GM19452 (cell line): ENCODE results near the gene PPP1R18.
"Not testable (repeated sequence)": the region's sequence is repeated elsewhere in the genome, so short reads cannot be mapped to it uniquely, and the experiment has no call there.

Experiments used
- ATAC-seq: cut with Tn5 transposase; IDR thresholded peaks from one replicate; pipeline ENCODE4 v1.9.1; 2021; ENCODE audit not compliant: unreplicated experiment

PPP1R18 gene

GRCh38 chr6:30670760-30671527 is 15.5 kb downstream of the PPP1R18 start:
- no peak for ATAC-seq

DNA sequence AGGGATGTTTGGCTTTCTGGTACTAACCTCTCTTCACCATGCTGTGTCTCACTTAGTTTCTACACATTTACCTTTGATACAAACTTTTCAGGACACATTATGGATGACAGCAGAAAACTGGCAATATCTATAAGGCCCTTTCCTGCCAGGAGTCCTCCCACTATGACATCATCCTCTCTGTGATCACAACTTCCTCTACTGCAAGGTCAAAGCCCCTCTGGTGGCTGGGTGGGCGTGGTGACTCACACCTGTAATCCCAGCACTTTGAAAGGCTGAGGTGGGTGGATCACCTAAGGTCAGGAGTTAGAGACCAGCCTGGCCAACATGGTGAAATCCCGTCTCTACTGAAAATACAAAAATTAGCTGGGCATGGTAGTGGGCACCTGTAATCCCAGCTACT is 20.1 kb downstream of the PPP1R18 start:
- ATAC-seq: not testable (repeated sequence)

- ATAC-seq: no peak
Measured at GRCh38 chr6:30664994-30665767, 21.3 kb downstream of the PPP1R18 start.

GRCh38 chr6:30657922-30658321 is 28.5 kb downstream of the PPP1R18 start:
- not testable (repeated sequence) for ATAC-seq

GRCh38 chr6:30657454-30657853 is 29.0 kb downstream of the PPP1R18 start:
- no peak for ATAC-seq

DNA sequence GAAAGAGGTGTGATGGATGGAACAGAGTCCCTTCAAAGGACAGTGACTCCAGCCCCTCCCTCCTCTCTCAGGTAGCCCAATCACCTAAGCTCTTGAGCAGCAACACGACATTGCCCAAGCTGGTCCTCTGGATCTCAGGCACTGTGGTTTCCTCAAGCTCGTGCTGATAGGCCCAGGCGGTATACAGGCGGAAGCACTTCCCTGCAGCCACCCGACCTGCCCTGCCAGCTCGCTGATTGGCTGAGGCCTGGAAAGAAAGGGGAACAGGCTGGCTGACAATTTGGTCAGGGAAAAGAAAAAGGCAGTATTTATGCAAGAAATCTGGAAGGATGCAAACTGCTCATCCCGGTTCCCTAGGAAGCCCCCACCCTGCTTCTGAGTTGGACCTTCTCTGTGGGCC is 29.9 kb downstream of the PPP1R18 start:
- ATAC-seq: no peak

DNA sequence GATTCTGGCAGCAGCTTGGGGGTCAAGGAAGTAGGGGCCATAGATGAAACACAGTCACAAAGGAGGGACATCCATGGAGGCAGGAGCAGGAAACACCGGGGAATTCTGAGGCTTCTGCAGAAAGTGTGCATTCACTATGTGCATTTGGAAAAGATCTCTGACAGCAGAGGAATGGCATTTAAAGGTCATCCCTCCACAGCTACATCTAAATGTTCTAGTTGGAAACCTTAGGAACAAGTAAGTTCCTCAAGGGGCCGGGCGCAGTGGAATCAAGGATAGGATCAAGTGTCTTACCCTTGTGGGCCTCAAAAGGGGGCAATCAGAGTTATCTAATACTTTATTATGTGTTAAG is 30.7 kb downstream of the PPP1R18 start:
- ATAC-seq: no peak

- ATAC-seq: no peak
Measured at GRCh38 chr6:30654798-30655742, 31.4 kb downstream of the PPP1R18 start.

DNA sequence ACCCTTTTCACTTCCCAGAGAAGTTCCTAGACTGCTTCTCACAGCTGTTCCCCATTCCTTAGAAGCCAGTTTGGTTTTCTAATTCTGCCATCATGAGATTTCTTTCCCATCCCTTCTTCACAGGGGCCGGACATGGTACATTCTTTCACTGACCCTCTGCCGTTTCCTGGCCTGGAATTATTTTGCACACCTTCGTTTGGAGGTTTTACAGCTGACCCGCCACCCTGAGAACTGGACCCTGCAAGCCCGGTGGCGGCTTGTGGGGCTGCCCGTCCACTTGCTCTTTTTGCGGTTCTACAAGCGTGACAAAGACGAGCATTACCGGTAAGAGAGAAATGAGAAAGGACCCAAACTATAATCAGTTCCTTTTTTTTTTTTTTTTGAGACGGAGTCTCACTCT is 35.3 kb downstream of the PPP1R18 start:
- no peak for ATAC-seq

GRCh38 chr6:30647242-30648116 is 39.0 kb downstream of the PPP1R18 start:
- ATAC-seq: no peak

DNA sequence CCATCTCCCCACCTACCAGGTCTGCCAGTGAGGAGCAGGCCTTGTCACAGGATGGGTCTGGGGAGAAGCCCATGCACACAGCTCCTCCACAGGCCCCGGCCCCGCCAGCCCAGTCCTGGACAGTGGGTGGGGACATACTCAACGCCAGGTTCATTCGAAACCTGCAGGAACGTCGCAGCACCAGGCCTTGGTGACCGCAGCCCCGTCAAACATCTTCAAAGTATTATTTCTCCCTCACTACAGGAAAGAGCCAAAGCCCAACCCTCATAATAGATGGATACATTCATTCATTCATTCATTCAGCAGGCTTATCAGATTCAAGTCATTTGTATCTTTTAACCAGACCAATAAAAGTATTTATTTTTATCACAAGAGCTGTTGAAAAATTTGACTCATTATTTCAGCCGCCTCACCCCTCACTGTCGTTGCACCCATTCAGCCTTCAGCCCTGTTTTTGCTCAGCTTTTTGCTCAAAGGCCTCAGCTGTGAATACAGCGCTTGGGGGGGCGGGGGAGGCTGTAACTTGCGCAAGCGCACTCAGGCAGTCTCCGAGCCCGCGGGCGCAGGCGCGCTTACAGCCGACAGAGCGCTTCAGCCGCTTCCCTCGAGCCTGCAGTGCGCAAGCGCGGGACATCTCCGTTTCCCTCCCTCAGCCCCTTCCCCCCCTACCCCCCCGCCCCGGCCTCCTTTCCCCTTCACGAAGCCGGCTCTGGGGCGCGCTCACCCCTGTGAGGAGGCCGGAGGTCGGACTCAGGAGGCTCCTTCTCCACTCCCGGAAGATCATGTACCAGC is 39.8 kb downstream of the PPP1R18 start, which contains the start of gene C6orf136:
Gene C6orf136, plus strand, starts transcription at position 684 of the 792 bp plus-strand sequence. Its CDS starts 99 bp downstream, at position 783.
- ATAC-seq: no peak

GRCh38 chr6:30645989-30646388 is 40.5 kb downstream of the PPP1R18 start:
- no peak for ATAC-seq

GRCh38 chr6:30644769-30645168 is 41.7 kb downstream of the PPP1R18 start:
- ATAC-seq: no peak

DNA sequence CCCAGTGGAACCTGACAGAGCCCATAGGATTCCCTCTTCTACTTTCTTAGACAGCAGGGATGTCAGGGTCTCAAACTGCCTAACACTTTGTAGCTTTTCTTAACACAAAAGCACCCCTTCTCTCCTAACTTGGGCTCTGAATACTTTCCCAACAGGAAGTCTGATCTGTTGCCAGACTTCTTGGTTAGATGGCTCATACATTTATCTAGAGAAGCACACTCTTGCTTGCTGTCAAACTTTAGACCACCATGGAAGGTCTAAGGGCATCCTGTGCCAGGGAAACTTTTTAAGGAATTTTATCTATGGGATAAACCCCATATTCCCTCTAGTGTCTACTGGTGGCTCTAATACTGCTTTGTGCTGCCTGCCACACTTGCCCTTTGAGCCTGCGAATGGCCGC is 42.8 kb downstream of the PPP1R18 start:
- no peak for ATAC-seq

DNA sequence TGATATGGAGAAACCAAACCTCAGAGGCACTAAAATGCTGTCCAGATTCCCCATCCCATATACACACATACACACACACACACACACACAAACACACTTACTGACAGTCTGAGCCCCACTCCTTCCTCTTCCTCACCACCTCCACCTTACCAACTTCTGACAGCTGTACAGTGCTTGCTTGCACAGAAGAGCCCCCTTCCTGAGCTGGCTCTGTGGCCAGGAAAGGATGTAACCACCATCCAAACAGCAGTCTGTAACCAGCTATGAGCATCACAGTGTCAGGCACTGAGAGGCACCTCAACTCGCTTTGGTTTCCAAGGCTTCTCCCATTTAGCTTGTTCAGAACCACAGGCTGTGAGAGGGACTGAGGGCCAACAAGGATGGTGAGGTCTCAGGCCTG is 45.4 kb downstream of the PPP1R18 start:
- ATAC-seq: no peak

GRCh38 chr6:30640481-30640880 is 46.0 kb downstream of the PPP1R18 start:
- ATAC-seq: no peak

DNA sequence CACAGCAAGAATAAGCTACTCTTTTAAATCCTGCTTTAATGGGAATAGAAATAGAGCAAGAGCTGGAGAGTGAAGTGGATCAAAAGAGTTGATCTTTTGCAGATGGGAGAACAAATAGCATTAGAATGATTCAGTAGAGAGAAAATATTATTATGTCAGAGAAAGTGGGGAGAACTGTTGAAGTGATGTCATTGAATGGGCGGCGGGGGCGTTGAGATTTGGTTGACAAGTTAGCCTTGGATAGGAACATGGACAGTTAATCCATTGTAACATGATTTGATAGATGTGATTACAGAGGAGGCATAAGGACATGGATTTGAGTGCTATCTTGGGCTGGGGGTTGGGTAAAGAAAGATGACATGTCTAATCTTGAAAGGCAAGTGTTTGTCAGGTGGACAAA is 50.6 kb downstream of the PPP1R18 start:
- ATAC-seq: no peak

DNA sequence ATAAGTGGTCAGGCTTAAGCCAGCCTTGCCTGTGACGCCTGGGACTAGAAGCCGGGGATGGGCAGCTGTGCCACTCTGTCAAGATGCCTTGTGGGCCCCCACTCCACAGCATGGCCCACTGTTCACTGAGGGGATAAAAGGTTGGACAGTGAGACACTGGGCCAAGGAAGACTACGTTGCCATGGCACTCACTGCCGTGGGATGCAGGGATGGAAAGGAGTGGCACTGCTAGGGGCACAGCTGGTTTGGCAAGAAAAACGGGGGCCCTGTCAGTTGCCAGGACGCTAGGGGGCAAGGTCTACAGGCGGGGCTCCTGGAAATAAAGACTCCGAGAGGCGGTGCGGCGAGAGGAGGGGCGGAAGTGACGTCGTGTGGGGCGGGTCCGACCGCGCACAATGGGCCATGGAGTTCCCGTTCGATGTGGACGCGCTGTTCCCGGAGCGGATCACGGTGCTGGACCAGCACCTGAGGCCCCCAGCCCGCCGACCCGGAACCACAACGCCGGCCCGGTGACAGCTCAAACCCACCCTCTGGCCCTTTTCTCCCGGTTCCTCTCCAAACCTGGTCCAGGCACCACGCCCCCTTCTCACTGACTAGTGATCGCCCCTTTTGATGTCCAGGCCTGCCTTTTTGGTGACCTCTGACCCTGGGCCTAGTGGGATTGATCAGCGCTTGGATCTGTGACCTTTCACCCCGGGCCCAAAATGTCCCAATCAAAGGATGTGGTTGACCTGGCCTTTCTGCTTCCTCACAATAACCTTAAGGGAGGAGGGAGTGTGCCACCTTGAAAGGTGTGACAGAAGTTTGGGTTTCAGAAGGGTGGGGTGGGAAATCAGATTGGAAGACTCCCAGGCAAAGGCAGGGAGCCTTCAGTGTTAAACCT is 59.7 kb downstream of the PPP1R18 start, which contains the start of gene ATAT1:
Gene ATAT1, plus strand, starts transcription at position 391 of the 883 bp plus-strand sequence.
- peak; percentile 80 for ATAC-seq
